Keratinocyte (primary cell): Measurements from ENCODE around the gene PLBD2.

Experiments
- CTCF ChIP-seq, 3 experiments: IDR thresholded peaks in 1 of 3; conservative IDR thresholded peaks in 1 of 3; optimal IDR thresholded peaks in 1 of 3; 2 replicates in 2 of 3; 3 replicates in 1 of 3; pipeline versions ENCODE3 to v1.5.1; 2011; ENCODE audit warnings: low read length in 3 of 3, mild to moderate bottlenecking in 3 of 3, moderate library complexity in 2 of 3, control low read depth in 1 of 3, inconsistent platforms in 1 of 3; ENCODE audit not compliant: insufficient read depth in 2 of 3; ENCODE audit errors: extremely low read depth in 1 of 3
- EZH2 ChIP-seq: IDR thresholded peaks from one replicate; pipeline ENCODE4 v1.6.1; 2012; ENCODE audit warnings: inconsistent platforms, mild to moderate bottlenecking, low read length, moderate library complexity

GRCh38 chr12:113391145-113391544 is 32.8 kb downstream of the PLBD2 start:
- TF ChIP-seq CTCF (optimal IDR thresholded peaks at IDR 0.05 in 1 of 3, IDR thresholded peaks at IDR 0.05 in 1 of 3, conservative IDR thresholded peaks at IDR 0.05 in 1 of 3; ENCODE audit: extremely low read depth in 1 of 3, insufficient read depth in 2 of 3, low read length in 3 of 3), result no peak
- no peak for TF ChIP-seq EZH2
